HG02885 (cell line): ENCODE results near the gene CERK.

Experiments
- ATAC-seq: cut with Tn5 transposase; IDR thresholded peaks from one replicate; pipeline ENCODE4 v1.9.1; 2021; ENCODE audit warnings: mild to moderate bottlenecking; ENCODE audit not compliant: unreplicated experiment, poor library complexity

CERK gene

DNA sequence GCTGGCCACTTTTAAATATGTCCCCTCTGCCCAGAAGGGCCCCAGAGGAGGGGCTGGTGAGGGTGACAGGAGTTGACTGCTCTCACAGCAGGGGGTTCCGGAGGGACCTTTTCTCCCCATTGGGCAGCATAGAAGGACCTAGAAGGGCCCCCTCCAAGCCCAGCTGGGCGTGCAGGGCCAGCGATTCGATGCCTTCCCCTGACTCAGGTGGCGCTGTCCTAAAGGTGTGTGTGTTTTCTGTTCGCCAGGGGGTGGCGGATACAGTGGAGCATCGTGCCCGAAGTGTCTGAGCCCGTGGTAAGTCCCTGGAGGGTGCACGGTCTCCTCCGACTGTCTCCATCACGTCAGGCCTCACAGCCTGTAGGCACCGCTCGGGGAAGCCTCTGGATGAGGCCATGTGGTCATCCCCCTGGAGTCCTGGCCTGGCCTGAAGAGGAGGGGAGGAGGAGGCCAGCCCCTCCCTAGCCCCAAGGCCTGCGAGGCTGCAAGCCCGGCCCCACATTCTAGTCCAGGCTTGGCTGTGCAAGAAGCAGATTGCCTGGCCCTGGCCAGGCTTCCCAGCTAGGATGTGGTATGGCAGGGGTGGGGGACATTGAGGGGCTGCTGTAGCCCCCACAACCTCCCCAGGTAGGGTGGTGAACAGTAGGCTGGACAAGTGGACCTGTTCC, 71.3 kb downstream of the CERK start:
- no peak for ATAC-seq

- no peak for ATAC-seq
Measured at GRCh38 chr22:46665751-46666280, 72.2 kb downstream of the CERK start.

- no peak for ATAC-seq
Measured at GRCh38 chr22:46665151-46665695, 72.8 kb downstream of the CERK start.

- no peak for ATAC-seq
Measured at GRCh38 chr22:46664301-46664855, 73.7 kb downstream of the CERK start.

DNA sequence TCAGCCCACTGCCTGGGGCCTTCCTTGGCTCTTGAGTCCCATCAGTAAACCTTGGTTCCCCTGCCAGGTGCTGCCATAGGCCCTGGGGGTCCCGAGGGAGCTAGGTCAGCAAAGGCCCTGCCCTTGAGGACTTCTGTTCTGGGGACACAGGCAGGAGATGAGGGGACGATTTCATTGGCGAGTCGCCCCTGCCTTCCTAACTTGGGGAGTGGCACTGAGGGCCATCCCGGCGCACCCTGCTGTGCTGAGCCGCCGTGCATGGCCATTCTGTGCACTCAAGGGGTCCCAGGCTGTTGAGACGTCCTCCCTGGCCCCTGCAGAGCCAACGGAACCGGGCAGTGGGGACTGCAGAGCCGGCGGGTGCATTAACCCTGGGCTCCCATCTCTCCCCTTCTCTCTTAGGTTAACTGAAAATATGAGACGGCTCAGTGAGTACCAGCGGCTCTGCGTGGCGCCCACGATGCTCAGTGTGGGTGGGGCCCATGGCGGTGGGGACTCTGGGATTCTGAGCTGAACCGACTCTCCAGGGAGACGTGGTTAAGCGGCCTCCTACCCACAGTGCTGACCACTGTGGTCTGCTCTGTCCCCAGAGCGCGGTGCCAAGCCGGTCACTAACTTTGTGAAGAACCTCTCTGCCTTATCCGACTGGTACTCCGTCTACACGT, 74.5 kb downstream of the CERK start:
- ATAC-seq = no peak

GRCh38 chr22:46663001-46663400, 75.1 kb downstream of the CERK start:
- no peak for ATAC-seq

DNA sequence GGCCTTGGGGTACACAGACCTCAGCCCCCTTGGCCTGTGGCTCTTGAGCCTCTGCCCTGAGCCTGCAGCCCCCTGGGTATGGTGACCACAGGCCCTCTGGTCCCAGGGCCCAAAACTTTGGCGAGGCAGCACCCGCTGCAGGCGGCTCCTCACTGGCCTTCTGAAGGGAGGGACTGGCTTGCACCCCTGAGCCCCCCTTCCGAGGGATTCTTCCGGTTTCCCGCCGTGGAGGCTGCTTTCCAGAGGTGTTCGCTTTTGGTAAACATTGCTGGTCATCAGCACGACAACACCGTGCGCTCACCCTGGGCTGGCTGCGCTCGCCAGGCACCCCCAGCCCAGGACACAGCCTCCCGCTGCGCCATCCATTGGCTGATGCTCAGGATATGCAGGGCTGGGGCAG, 75.8 kb downstream of the CERK start:
- no peak for ATAC-seq

DNA sequence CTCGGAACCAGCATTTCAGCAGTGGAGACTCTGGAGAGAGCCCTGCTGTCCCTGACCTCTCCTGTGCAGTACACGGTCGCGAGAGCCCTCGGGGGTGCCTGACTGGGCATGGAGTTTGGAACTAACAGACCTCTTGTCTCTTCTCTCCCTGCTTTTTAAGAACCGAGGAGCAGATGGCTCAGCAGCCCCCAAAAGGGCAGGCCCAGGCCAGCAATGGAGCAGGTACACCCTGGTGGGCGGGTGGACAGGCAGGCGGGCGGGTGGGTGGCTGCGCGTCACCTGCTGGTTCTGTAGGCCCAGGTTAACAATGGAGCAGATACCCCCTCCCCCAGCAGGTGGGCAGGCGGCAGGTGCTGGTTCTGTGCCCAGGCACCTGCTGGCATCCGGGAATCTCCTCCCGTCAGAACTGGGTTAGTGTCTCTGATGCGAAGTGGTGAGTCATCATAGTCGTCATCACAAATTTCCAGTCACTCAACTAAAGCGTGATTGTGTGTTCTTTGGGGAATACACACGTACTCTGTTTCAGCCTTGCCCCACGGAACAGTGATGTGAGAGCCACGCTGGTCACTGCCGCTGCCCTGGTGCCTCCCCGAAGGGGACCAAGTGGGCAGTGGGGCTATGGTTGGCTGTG, 76.7 kb downstream of the CERK start:
- ATAC-seq = no peak

- ATAC-seq = no peak
Measured at GRCh38 chr22:46660604-46661201, 77.3 kb downstream of the CERK start.

GRCh38 chr22:46659791-46660186, 78.3 kb downstream of the CERK start:
- ATAC-seq = no peak

GRCh38 chr22:46659059-46659790, 78.8 kb downstream of the CERK start:
- no peak for ATAC-seq

DNA sequence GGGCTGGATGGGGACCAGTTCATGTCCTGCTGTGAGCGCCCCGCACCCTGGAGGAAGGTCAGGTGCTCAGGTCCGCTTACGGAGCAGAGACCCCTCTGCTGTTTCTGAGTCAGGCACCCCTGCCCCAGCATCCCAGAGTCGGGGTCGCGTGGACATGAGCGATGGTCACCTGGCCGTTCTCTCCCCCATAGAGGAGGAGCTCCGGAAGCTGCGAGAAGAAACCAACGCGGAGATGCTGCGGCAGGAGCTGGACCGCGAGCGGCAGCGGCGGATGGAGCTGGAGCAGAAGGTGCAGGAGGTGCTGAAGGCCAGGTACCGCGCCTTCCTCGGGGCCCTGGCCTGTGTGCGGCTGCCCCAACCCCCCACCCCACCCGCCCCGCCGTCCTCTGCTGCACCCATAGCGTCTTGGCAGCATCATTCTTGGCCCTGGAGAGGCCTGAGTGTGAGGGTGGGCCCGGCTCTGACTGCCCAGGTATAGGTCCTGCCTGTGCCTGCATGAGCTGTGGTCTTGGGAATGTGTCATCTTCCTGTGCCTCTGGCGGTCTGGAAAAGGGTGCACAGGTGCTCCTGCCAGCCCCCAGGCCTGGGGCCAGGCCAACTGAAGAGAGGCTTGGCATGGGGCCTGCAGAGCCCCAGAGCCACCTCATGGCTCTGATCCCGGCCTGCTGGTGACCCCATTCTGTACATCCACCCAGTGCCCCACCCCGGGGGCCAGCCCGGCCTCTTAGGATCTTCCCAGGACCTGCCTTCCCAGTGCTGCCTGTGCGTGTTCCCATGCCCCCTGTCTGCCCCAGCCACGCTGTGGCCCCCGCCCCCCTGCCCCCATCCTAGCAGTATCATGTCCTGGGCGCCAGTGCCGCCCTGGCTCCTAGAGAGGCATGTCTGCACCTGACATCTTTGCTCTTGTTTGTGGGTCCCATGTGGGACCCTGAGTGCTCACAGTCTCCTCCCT, 79.8 kb downstream of the CERK start:
- no peak for ATAC-seq

DNA sequence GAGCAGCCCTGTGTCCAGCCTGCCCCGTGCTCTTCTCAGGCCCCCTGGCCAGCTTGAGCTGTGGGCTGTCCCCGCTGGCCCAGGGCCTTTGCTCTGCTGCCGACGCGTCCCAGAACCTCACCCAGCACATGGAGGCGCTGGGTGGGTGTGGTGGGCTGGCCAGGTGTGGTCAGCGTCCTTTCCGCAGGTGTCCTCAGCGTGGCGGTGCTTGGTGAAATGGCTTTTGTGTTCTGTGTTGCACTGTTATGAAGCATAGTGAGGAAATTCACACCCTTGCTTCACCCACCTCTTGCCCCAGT, 80.4 kb downstream of the CERK start:
- no peak for ATAC-seq

DNA sequence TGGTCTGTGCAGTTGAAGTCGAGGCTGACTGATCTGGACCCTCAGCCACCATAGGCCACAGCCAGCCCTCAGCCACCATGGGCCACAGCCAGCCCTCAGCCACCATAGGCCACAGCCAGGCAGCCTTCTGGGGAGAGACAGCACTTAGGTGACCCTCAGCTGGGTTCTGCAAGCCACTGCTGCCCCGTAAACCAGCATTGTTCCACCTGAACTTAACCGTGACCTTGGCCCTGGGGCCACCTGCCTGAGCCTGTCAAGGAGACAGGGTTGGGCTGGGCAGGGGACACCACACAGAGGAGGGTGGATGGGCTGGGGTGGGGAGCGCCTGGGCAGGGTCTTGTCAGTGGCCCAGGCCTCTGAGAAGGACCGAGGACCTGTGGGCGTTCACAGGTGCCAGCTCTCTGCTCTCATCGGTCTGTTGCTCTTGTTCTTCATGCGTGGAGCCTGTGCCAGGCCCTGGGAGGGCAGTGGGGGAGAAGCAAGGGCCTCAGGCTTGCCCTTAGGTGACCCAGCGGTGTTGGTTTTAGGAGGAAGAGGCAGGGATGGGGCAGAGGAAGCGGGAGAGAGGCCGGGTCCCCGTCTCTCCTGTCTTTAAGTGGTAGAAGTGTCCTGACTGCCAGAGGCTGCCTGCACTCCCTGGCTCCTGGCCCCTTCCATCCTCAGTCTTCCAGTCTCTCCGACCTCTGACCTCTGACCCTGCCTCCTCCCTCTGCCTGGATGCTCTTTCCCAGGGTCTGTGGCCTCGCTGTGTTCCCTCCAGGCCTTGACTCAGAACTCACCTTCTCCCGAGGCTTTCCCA, 81.0 kb downstream of the CERK start:
- ATAC-seq = no peak

GRCh38 chr22:46655861-46656608, 82.0 kb downstream of the CERK start:
- ATAC-seq = no peak

GRCh38 chr22:46654927-46655595, 83.0 kb downstream of the CERK start:
- ATAC-seq = no peak

DNA sequence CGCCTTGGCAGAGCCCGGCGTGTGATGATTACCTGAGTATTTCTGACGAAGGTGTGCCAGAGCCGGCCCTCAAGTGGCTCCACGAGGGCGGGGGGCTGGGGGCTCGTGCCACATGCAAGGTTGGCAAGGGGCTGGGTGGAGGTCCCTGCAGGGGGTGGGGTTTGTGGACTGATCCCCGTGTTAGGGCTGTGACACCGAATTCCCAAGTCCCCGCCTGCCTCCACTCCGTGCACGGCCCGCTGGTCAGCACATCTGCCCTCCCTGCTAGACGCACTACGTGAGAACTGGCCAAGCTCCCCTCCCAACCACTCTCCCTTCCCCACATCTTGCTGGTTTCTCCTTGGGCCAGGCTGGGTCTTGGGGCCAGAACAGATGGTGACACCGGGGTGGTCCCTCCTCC, 83.6 kb downstream of the CERK start:
- no peak for ATAC-seq
